Fibroblast of pulmonary artery (primary cell): ENCODE results near the gene GJA10.
"Not testable (repeated sequence)": the region's sequence is repeated elsewhere in the genome, so short reads cannot be mapped to it uniquely, and the experiment has no call there.

Source experiments
- DNase-seq: peaks from one replicate; pipeline ENCODE4 v3.0.0-alpha.2; 2010; ENCODE audit warnings: low read depth
- H3K4me3 ChIP-seq: replicated peaks from 2 replicates; pipeline ENCODE4 v1.5.1; 2011; ENCODE audit warnings: low read depth, mild to moderate bottlenecking, control low read depth, low read length, moderate library complexity
- TF ChIP-seq, protein P1 (sequence below): IDR thresholded peaks from 2 replicates; pipeline ENCODE4 v1.5.1; 2011; ENCODE audit warnings: mild to moderate bottlenecking, control low read depth, low read length, inconsistent platforms; ENCODE audit errors: missing control alignments

The GJA10 gene

GRCh38 chr6:89894169-89894568, at the start of gene GJA10:
TSS of gene GJA10 (plus strand) at chr6:89894469. CDS start at chr6:89894469, 0 bp downstream.
- TF ChIP-seq, protein P1, sequence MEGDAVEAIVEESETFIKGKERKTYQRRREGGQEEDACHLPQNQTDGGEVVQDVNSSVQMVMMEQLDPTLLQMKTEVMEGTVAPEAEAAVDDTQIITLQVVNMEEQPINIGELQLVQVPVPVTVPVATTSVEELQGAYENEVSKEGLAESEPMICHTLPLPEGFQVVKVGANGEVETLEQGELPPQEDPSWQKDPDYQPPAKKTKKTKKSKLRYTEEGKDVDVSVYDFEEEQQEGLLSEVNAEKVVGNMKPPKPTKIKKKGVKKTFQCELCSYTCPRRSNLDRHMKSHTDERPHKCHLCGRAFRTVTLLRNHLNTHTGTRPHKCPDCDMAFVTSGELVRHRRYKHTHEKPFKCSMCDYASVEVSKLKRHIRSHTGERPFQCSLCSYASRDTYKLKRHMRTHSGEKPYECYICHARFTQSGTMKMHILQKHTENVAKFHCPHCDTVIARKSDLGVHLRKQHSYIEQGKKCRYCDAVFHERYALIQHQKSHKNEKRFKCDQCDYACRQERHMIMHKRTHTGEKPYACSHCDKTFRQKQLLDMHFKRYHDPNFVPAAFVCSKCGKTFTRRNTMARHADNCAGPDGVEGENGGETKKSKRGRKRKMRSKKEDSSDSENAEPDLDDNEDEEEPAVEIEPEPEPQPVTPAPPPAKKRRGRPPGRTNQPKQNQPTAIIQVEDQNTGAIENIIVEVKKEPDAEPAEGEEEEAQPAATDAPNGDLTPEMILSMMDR: no peak
- no peak within 1 kb of the TSS for H3K4me3 ChIP-seq
- no peak for DNase-seq

DNA sequence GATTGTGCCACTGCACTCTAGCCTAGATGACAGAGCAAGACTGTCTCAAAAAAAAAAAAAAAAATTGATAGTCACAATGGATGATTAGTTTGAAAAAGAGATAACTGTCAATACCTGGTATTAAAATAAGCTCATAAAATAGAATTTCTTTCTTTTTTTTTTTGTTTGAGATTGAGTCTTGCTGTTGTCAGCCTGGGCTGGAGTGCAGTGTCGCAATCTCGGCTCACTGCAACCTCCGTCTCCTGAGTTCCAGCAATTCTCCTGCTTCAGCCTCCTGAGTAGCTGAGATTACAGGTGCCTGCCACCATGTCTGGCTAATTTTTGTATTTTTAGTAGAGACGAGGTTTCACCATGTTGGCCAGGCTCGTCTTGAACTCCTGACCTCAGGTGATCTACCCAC, 46.8 kb upstream of the GJA10 start:
- DNase-seq, H3K4me3 ChIP-seq: not testable (repeated sequence)

GRCh38 chr6:89853068-89853467, 41.2 kb upstream of the GJA10 start:
- TF ChIP-seq, protein P1: no peak
- H3K4me3 ChIP-seq: no peak overlapping the region
- peak; percentile 23 for DNase-seq

DNA sequence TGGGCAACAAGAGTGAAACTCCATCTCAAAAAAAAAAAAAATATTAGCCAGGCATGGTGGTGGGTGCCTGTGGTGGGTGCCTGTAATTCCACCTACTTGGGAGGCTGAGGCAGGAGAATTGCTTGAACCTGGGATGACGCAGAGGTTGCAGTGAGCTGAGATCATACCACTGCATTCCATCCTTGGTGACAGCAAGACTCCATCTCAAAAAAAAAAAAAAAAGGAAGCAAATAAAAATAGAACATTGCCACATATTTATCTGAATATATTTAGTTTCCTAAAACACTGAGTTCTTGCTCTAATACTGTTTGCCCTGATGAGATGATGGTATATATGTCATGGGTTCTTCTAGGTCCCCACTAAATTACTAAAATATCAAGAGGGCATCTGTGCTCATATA, 36.2 kb upstream of the GJA10 start:
- no peak for DNase-seq
- TF ChIP-seq, protein P1: no peak
- no peak overlapping the region for H3K4me3 ChIP-seq

GRCh38 chr6:89859744-89860143, 34.5 kb upstream of the GJA10 start:
- no peak for DNase-seq
- TF ChIP-seq, protein P1: no peak

DNA sequence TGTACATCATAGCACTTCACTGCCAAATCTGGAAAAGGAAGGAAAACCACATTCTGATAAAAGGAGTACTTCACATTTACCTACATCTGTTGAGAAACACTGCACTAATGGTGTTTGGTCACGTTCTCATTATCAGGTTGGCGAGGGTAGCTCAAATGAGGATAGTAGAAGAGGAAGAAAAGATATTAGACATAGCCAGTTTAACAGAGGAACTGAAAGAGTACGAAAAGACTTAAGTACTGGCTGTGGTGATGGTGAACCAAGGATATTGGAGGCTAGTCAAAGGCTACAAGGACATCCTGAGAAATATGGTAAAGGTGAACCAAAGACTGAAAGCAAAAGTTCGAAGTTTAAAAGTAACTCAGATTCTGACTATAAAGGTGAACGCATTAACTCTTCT, 32.0 kb upstream of the GJA10 start:
- H3K4me3 ChIP-seq: no peak overlapping the region
- TF ChIP-seq, protein P1: no peak
- DNase-seq: no peak

More at GRCh38 chr6:89859744-89860143, 34.5 kb upstream of the GJA10 start:
- H3K4me3 ChIP-seq: no peak overlapping the region

- DNase-seq: no peak
- H3K4me3 ChIP-seq: no peak overlapping the region
- TF ChIP-seq, protein P1: no peak
Measured at GRCh38 chr6:89862698-89863097, 31.6 kb upstream of the GJA10 start.
